ENCODE data around the gene RIT2. TPM values are rescaled to one million over a fixed set of nuclear protein-coding genes. Genes with fewer than 3 reads are reported as not detected.

RIT2 gene
- total RNA-seq, 1 experiment from 2014 or later = not detected

- Mint-ChIP-seq H3K9me3 (ENCODE audit: unreplicated experiment) (no peaks in the 10 kb centered on the region), H3K36me3 (ENCODE audit: insufficient read depth, unreplicated experiment) (no peaks in the 10 kb centered on the region), H3K4me1 (ENCODE audit: low read depth, unreplicated experiment) (no peaks in the 10 kb centered on the region), H3K27me3 (ENCODE audit: insufficient read depth, unreplicated experiment) (no peaks in the 10 kb centered on the region), H3K27ac (ENCODE audit: unreplicated experiment) (no peak overlapping the region), H3K4me3 (ENCODE audit: unreplicated experiment) (no peak overlapping the region)
- POLR2A ChIA-PET = no interaction called here
- Histone ChIP-seq H3K27me3 (replicated peaks; ENCODE audit: control insufficient read depth, insufficient read depth, low read length) (no peaks in the 10 kb centered on the region), H3K4me1 (no peaks in the 10 kb centered on the region), H3K9me3 (no peaks in the 10 kb centered on the region), H3K4me3 (ENCODE audit: low read depth, low read length) (no peak overlapping the region), H3K36me3 (ENCODE audit: control insufficient read depth, insufficient read depth, low read length) (no peaks in the 10 kb centered on the region)
- BruUV-seq (replicated peaks) = no TSS peak
- intact Hi-C loops (cut with micrococcal nuclease; ENCODE audit: unreplicated experiment) = no loop called here
- CTCF ChIA-PET = no interaction called here
- no peak for TF ChIP-seq CTCF (IDR thresholded peaks at IDR 0.05; ENCODE audit: insufficient read depth in 1 of 2, low read depth in 1 of 2, low read length in 1 of 2, severe bottlenecking in 1 of 2, unreplicated experiment in 1 of 2)
- no peak for DNase-seq
These were observed 276.1 kb downstream of the RIT2 start for GRCh38 chr18:42839408-42839807.

GRCh38 chr18:42838546-42839145, 276.8 kb downstream of the RIT2 start:
- Mint-ChIP-seq H3K9me3 (ENCODE audit: unreplicated experiment) (no peaks in the 10 kb centered on the region), H3K27me3 (ENCODE audit: insufficient read depth, unreplicated experiment) (no peaks in the 10 kb centered on the region), H3K4me1 (ENCODE audit: low read depth, unreplicated experiment) (no peaks in the 10 kb centered on the region), H3K27ac (ENCODE audit: unreplicated experiment) (no peak overlapping the region), H3K36me3 (ENCODE audit: insufficient read depth, unreplicated experiment) (no peaks in the 10 kb centered on the region), H3K4me3 (ENCODE audit: unreplicated experiment) (no peak overlapping the region)
- H3K36me3 ChIP-seq (ENCODE audit: control insufficient read depth, insufficient read depth, low read length) = no peaks in the 10 kb centered on the region
- no peaks in the 10 kb centered on the region for H3K9me3 ChIP-seq
- ChIA-PET POLR2A (no interaction called here), CTCF (no interaction called here)
- BruUV-seq (replicated peaks) = no TSS peak
- H3K4me1 ChIP-seq = no peaks in the 10 kb centered on the region
- no peak for TF ChIP-seq CTCF (IDR thresholded peaks at IDR 0.05; ENCODE audit: insufficient read depth in 1 of 2, low read depth in 1 of 2, low read length in 1 of 2, severe bottlenecking in 1 of 2, unreplicated experiment in 1 of 2)
- H3K27me3 ChIP-seq (replicated peaks; ENCODE audit: control insufficient read depth, insufficient read depth, low read length) = no peaks in the 10 kb centered on the region
- intact Hi-C loops (cut with micrococcal nuclease; ENCODE audit: unreplicated experiment) = no loop called here
- no peak overlapping the region for H3K4me3 ChIP-seq (ENCODE audit: low read depth, low read length)
- DNase-seq = no peak

GRCh38 chr18:42830936-42831335, 284.5 kb downstream of the RIT2 start:
- no peaks in the 10 kb centered on the region for H3K27me3 ChIP-seq (replicated peaks; ENCODE audit: control insufficient read depth, insufficient read depth, low read length)
- Mint-ChIP-seq H3K36me3 (ENCODE audit: insufficient read depth, unreplicated experiment) (no peaks in the 10 kb centered on the region), H3K4me1 (ENCODE audit: low read depth, unreplicated experiment) (no peaks in the 10 kb centered on the region), H3K9me3 (ENCODE audit: unreplicated experiment) (no peaks in the 10 kb centered on the region), H3K27ac (ENCODE audit: unreplicated experiment) (no peak overlapping the region), H3K4me3 (ENCODE audit: unreplicated experiment) (no peak overlapping the region), H3K27me3 (ENCODE audit: insufficient read depth, unreplicated experiment) (peaks cover 3% of the 10 kb centered on the region)
- ChIA-PET POLR2A (no interaction called here), CTCF (no interaction called here)
- no peaks in the 10 kb centered on the region for H3K4me1 ChIP-seq
- H3K4me3 ChIP-seq (ENCODE audit: low read depth, low read length) = no peak overlapping the region
- no peaks in the 10 kb centered on the region for H3K9me3 ChIP-seq
- TF ChIP-seq CTCF (IDR thresholded peaks at IDR 0.05; ENCODE audit: insufficient read depth in 1 of 2, low read depth in 1 of 2, low read length in 1 of 2, severe bottlenecking in 1 of 2, unreplicated experiment in 1 of 2) = no peak
- no peak for DNase-seq
- BruUV-seq (replicated peaks) = no TSS peak
- intact Hi-C loops (cut with micrococcal nuclease; ENCODE audit: unreplicated experiment) = no loop called here
- H3K36me3 ChIP-seq (ENCODE audit: control insufficient read depth, insufficient read depth, low read length) = no peaks in the 10 kb centered on the region
